Kidney glomerular epithelial cell (primary cell): ENCODE measurements around the gene USP17L26.
"Not testable (repeated sequence)": the region's sequence is repeated elsewhere in the genome, so short reads cannot be mapped to it uniquely, and the experiment has no call there.

Experiments
- DNase-seq: peaks from one replicate; lab custom pipeline; 2025; lab: John Stamatoyannopoulos, UW

USP17L26 gene, protein sequence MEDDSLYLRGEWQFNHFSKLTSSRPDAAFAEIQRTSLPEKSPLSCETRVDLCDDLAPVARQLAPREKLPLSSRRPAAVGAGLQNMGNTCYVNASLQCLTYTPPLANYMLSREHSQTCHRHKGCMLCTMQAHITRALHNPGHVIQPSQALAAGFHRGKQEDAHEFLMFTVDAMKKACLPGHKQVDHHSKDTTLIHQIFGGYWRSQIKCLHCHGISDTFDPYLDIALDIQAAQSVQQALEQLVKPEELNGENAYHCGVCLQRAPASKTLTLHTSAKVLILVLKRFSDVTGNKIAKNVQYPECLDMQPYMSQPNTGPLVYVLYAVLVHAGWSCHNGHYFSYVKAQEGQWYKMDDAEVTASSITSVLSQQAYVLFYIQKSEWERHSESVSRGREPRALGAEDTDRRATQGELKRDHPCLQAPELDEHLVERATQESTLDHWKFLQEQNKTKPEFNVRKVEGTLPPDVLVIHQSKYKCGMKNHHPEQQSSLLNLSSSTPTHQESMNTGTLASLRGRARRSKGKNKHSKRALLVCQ

DNA sequence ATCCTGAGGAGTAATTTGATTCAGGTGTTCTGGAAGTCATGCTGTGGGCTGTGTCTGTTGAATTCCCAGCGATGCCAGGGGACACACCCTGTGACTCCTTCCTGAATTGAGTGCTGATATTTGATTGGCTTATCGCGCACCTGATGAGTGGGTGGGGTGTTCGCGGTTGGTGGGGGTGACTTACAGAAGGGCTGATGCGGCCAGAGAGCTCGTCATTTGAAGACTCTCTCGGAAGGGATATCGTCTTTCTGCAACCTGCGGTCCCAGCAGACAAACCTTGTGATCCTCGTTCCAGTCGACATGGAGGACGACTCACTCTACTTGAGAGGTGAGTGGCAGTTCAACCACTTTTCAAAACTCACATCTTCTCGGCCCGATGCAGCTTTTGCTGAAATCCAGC lies at the start of gene USP17L26:
TSS of gene USP17L26 (plus strand) at position 301 of the 400 bp plus-strand sequence. CDS start at position 301, 0 bp downstream.
- DNase-seq: not testable (repeated sequence)

DNA sequence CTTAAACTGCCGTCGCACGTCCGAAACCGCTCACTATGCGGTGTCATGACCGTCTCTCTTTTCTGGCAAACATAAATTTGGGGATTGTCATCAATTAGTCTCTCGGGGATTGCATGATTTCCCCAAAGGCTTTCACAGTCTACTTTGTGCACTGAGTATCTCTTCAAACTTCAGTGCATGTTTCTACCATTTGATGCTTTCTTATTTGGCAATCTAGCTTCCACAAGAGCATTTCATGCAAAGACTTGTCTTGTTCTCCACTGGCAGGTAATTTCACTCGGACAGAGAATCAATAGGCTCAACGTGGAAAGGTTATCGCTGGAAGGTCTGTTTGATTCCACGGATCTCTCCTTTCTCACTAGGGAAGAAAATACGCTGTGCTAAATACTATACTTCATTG lies 10.3 kb upstream of the USP17L26 start:
- not testable (repeated sequence) for DNase-seq

- DNase-seq: not testable (repeated sequence)
Observed at GRCh38 chr4:9324865-9325264, 9.6 kb upstream of the USP17L26 start, which contains the start of gene USP17L24. TSS of gene USP17L24 (plus strand) at chr4:9325165. CDS start at chr4:9325165, 0 bp downstream.

- not testable (repeated sequence) for DNase-seq
Observed at GRCh38 chr4:9329611-9330010, 4.8 kb upstream of the USP17L26 start, which contains the start of gene USP17L25. TSS of gene USP17L25 (plus strand) at chr4:9329911. CDS start at chr4:9329911, 0 bp downstream.

DNA sequence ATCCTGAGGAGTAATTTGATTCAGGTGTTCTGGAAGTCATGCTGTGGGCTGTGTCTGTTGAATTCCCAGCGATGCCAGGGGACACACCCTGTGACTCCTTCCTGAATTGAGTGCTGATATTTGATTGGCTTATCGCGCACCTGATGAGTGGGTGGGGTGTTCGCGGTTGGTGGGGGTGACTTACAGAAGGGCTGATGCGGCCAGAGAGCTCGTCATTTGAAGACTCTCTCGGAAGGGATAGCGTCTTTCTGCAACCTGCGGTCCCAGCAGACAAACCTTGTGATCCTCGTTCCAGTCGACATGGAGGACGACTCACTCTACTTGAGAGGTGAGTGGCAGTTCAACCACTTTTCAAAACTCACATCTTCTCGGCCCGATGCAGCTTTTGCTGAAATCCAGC lies 4.6 kb downstream of the USP17L26 start, which contains the start of gene USP17L5:
TSS of gene USP17L5 (plus strand) at position 301 of the 400 bp plus-strand sequence. CDS start at position 301, 0 bp downstream.
- not testable (repeated sequence) for DNase-seq

- DNase-seq: not testable (repeated sequence)
Observed at GRCh38 chr4:9343848-9344247, 9.4 kb downstream of the USP17L26 start, which contains the start of gene USP17L27. TSS of gene USP17L27 (plus strand) at chr4:9344148. CDS start at chr4:9344148, 0 bp downstream.

DNA sequence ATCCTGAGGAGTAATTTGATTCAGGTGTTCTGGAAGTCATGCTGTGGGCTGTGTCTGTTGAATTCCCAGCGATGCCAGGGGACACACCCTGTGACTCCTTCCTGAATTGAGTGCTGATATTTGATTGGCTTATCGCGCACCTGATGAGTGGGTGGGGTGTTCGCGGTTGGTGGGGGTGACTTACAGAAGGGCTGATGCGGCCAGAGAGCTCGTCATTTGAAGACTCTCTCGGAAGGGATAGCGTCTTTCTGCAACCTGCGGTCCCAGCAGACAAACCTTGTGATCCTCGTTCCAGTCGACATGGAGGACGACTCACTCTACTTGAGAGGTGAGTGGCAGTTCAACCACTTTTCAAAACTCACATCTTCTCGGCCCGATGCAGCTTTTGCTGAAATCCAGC lies 14.1 kb downstream of the USP17L26 start, which contains the start of gene USP17L28:
TSS of gene USP17L28 (plus strand) at position 301 of the 400 bp plus-strand sequence. CDS start at position 301, 0 bp downstream.
- not testable (repeated sequence) for DNase-seq

GRCh38 chr4:9350866-9351265 lies 16.4 kb downstream of the USP17L26 start:
- not testable (repeated sequence) for DNase-seq

GRCh38 chr4:9353338-9353737 lies 18.9 kb downstream of the USP17L26 start, which contains the start of gene USP17L29:
TSS of gene USP17L29 (plus strand) at chr4:9353638. CDS start at chr4:9353638, 0 bp downstream.
- DNase-seq: not testable (repeated sequence)

- DNase-seq: not testable (repeated sequence)
Observed at GRCh38 chr4:9362829-9363228, 28.4 kb downstream of the USP17L26 start, which contains the start of gene USP17L30. TSS of gene USP17L30 (plus strand) at chr4:9363129. CDS start at chr4:9363129, 0 bp downstream.

GRCh38 chr4:9379881-9380280 lies 45.4 kb downstream of the USP17L26 start:
- DNase-seq: not testable (repeated sequence)

DNA sequence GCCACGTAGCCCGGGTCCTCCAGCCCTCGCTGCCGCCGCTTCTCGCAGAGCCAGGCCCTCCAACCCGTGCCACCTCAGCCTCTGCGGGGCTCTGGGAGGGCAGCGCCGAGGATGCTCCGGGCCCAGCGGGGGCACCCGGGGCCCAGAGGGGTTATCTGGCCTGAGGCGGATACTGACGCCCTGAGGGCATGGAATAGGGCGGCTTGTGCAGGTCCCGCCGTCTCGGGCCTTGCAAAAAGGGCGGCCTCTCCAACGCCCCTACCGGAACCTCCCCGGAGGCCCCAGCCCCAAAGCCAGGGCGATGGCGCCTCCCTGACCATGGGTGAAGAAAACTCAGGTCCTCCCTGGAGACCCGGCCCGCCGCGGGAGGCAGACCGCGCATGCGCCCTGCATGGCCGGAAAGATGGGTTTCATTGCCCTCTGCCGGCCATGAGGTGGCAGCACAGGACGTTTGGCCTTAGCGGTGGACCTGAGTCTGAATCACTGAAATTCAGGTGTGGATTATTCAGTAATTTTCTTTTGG lies 46.6 kb downstream of the USP17L26 start:
- DNase-seq: not testable (repeated sequence)

DNA sequence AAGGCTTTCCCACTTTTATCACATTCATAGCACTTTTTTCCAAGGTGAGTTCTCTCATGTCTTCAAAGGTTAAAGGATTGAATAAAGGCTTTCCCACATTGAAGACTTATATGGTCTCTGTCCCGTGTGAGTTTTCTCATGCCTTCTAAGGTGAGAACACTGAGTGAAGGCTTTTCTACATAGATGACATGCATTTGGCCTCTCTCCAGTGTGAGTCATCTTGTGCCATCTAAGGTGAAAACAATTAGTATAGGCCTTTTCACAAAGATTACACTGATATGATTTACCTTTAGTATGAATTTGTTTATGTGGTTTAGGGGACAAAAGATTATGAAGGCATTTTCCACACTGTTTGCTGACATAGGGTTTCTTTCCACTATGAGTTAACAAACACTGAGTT lies 49.7 kb downstream of the USP17L26 start:
- DNase-seq: no peak
